ENCODE data around the gene CARTPT.

The CARTPT gene

GRCh38 chr5:71719063-71719964 is at the start of gene CARTPT:
Gene CARTPT (plus strand): TSS chr5:71719275. CDS start chr5:71719294, 19 bp downstream.
- in situ Hi-C loops (cut with HindIII; ENCODE audit: low sequenced_read_pairs), result loop anchor here (5.0 kb wide), 1 partner anchor 77 kb away; no protein-coding TSS in a partner anchor

GRCh38 chr5:71677977-71678376 is 41.1 kb upstream of the CARTPT start:
- in situ Hi-C loops (cut with HindIII; ENCODE audit: low sequenced_read_pairs), result no loop called here

GRCh38 chr5:71679714-71680113 is 39.4 kb upstream of the CARTPT start:
- in situ Hi-C loops (cut with HindIII; ENCODE audit: low sequenced_read_pairs), result no loop called here

DNA sequence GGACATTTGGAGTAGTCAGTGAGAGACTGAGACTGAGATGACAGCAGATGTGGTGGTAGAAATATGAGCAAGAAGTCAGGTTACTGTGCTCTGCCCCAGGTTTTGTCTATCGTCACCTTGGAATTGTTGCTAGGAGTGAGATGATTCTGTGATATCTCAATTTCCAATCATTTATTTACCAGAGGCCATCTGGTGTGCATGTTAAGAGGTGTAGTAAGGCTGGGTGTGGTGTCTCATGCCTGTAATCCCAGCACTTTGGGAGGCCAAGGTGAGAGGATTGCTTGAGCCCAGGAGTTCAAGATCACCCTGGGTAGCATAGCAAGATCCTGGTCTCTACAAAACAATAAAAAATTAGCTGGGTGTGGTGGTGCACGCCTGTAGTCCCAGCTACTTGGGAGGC is 38.6 kb upstream of the CARTPT start:
- in situ Hi-C loops (cut with HindIII; ENCODE audit: low sequenced_read_pairs), result no loop called here

- in situ Hi-C loops (cut with HindIII; ENCODE audit: low sequenced_read_pairs), result no loop called here
These were observed 37.8 kb upstream of the CARTPT start for GRCh38 chr5:71681296-71681695.

DNA sequence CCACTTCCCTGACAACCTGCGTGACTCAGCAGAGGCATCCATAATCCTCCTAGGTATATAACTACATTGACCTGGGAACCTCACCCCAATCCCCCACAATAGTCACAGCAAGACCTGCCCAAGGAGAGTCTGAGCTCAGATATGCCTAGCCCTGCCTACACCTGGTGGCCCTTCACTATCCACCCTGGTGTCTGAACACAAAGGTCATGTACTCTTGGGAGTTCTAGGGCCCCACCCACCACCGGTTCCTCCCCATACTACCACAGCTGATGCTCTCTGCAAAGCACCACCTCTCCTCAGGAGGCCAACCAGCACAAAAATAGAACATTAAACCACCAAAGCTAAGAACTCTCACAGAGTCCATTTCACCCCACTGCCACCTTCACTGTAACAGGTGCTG is 34.8 kb upstream of the CARTPT start:
- in situ Hi-C loops (cut with HindIII; ENCODE audit: low sequenced_read_pairs), result no loop called here

DNA sequence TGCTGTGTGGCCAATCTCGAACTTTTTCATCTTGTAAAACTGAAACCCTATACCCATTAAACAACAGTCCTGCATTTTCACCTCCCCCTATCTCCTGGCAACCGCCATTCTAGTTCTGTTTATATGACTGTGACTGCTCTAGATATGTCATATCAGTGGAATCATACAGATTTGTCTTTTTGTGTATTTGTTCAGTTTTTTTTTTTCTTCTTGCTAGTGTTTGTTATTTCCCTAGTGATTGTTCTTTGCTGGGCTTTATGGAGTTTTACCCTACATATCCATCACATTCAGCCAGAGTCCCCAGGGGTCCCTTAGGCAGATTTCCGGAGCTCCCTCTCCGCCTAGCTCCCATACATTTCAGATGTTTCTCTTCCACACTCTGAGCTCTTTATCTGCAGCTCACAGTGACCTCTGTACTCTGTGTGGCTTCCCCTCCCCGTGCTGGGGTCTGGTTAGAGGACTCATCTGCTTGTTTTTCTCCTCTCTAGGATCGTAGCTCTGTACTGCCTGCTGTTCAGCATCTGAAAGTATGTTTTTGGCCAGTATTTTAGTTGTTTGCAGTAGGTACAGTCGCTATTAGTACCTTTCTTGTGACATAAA is 25.1 kb upstream of the CARTPT start:
- in situ Hi-C loops (cut with HindIII; ENCODE audit: low sequenced_read_pairs), result no loop called here

GRCh38 chr5:71695071-71695470 is 24.0 kb upstream of the CARTPT start:
- in situ Hi-C loops (cut with HindIII; ENCODE audit: low sequenced_read_pairs), result no loop called here

DNA sequence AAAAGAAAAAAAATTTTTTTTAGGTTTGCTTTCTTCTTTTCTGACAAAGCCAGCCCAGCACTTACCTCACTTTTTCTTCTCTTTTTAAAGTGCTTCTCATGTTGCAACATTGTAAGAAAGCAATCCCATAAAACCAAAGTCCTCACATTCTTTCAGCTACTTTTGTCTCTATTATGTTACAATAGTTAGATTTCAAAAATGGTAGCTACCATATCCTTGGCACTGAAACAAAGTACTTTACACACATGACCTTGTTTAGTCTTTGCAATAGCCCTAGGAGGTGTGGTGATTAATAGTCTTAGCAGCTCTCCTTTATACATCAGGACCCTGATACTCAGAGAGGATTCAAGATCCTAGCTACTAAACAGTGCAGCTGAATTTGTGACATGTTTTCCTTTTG is 23.5 kb upstream of the CARTPT start:
- in situ Hi-C loops (cut with HindIII; ENCODE audit: low sequenced_read_pairs), result no loop called here

GRCh38 chr5:71697967-71698366 is 21.1 kb upstream of the CARTPT start:
- in situ Hi-C loops (cut with HindIII; ENCODE audit: low sequenced_read_pairs), result no loop called here

DNA sequence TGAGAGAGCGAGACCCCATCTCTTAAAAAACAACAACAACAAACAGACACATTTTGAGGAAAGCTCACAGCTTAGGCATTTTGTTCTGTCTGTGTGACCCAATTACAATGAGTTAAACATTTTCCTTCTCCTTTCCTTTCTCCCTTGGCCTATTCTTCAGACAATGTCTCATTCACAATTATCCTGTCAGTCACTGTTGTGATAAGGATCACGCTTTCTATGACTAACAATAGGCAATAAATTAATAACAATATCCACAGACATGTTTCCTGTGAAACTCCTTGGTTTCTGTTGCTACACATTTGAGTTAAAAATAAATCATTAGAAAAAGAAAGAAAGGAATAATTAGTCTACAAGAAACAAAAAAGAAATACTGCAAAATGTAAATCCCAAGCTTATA is 19.8 kb upstream of the CARTPT start:
- in situ Hi-C loops (cut with HindIII; ENCODE audit: low sequenced_read_pairs), result no loop called here

GRCh38 chr5:71699751-71700150 is 19.3 kb upstream of the CARTPT start:
- in situ Hi-C loops (cut with HindIII; ENCODE audit: low sequenced_read_pairs), result no loop called here

DNA sequence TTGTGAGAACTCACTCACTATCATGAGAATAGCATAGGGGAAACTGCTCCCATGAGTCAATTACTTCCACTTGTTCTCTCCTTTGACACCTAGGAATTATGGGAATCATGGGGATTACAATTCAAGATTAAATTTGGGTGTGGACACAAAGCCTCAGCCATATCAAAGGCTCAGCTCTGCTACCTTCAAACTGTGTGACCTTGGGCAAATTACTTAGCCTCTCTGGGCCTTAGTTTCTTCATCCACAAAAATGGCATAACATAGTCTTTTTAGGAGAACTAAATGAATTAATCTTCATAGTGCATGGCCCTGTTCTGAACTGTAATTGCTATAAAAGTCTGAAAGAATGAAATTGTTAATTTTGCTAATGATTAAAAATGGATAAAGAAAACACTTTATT is 18.3 kb upstream of the CARTPT start:
- in situ Hi-C loops (cut with HindIII; ENCODE audit: low sequenced_read_pairs), result no loop called here

- in situ Hi-C loops (cut with HindIII; ENCODE audit: low sequenced_read_pairs), result no loop called here
These were observed 17.7 kb upstream of the CARTPT start for GRCh38 chr5:71701407-71701806.

GRCh38 chr5:71703941-71704340 is 15.1 kb upstream of the CARTPT start:
- in situ Hi-C loops (cut with HindIII; ENCODE audit: low sequenced_read_pairs), result no loop called here

GRCh38 chr5:71705421-71705820 is 13.7 kb upstream of the CARTPT start:
- in situ Hi-C loops (cut with HindIII; ENCODE audit: low sequenced_read_pairs), result no loop called here

DNA sequence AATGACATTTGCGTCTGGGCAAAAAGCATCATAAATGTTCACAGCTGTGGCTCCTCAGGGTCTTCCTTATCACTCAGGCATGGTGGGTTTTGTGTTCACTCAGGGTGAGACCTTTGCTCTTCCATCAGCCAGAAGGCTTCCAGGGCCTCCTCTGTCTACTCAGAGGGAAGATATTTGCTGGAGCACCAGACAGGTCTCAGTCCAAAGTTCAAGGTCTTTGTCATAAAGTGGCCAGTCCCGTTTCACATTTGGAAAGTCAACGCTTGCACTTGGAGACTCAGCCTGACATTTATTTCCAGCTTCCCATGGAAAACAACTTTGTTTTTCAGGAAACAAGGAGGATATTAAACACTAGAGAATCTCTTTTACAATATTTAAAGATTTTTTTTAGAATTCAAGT is 12.2 kb upstream of the CARTPT start:
- in situ Hi-C loops (cut with HindIII; ENCODE audit: low sequenced_read_pairs), result no loop called here

DNA sequence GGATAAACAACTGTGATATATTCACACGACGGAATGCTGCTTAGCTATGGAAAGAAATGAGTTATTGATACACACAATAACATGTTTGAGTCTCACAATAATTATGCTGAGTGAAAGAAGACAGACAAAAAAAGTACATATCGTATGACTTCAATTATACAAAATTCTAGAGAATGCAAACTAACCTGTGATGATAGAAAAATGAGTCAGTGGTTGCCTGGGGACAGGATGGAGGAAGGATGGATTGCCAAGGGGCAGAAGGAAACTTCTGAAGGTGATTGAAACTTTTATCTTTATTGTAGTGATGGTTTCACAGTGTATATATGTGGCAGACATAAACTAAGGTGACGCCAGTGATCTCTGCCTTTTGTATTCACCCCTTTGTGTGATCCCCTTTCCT is 7.5 kb upstream of the CARTPT start:
- in situ Hi-C loops (cut with HindIII; ENCODE audit: low sequenced_read_pairs), result no loop called here

- in situ Hi-C loops (cut with HindIII; ENCODE audit: low sequenced_read_pairs), result loop anchor here (5.0 kb wide), 1 partner anchor 73 kb away; no protein-coding TSS in a partner anchor
These were observed 4.2 kb upstream of the CARTPT start for GRCh38 chr5:71714911-71715310.

- in situ Hi-C loops (cut with HindIII; ENCODE audit: low sequenced_read_pairs), result loop anchor here (5.0 kb wide), 1 partner anchor 39 kb away; no protein-coding TSS in a partner anchor
These were observed 8.9 kb downstream of the CARTPT start for GRCh38 chr5:71727978-71728377.

DNA sequence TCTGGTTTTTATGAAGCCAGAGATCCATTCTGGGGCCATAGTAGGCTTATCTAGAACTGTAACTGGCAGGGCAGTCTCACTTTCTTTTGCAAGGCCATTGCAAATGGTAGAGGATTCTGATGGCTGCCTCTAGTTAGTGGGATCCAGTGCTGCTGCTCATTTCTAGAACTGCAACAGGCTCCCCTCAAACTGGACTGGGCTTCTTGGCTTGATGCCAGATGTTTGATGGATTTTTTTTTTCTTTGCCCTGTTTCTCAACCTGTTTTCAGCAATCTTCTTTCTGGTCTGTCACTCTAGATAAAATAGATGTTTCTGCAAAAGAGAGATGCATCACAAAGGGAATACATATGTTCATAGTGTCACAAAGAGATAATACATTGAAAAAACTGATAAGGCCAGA is 11.9 kb downstream of the CARTPT start:
- in situ Hi-C loops (cut with HindIII; ENCODE audit: low sequenced_read_pairs), result no loop called here

GRCh38 chr5:71732011-71732410 is 12.9 kb downstream of the CARTPT start:
- in situ Hi-C loops (cut with HindIII; ENCODE audit: low sequenced_read_pairs), result no loop called here
